GM23248 (cell line): ENCODE results near the gene ZCCHC17. TPM values are rescaled to one million over a fixed set of nuclear protein-coding genes. Genes with fewer than 3 reads are reported as not detected.
A peak's percentile ranks its signal among the peaks of the same experiment; 100 is the strongest.

Experiments used
- DNase-seq: peaks from one replicate; pipeline ENCODE4 v3.0.0-alpha.2; 2015
- H2AFZ ChIP-seq: fragments of 200-600 bp; sonication (generic); 2 replicates; pipeline ENCODE4 v1.6.1; 2016; ENCODE audit warnings: antibody characterized with exemption
- H3F3A ChIP-seq: fragments of 200-600 bp; sonication (generic); 2 replicates; pipeline ENCODE4 v1.6.1; 2016; ENCODE audit warnings: mild to moderate bottlenecking, antibody characterized with exemption, mixed run types; ENCODE audit not compliant: insufficient read depth
- H3K27ac ChIP-seq: fragments of 200-600 bp; sonication (generic); 2 replicates; pipeline ENCODE4 v1.5.1; 2016; ENCODE audit warnings: mild to moderate bottlenecking
- H3K27me3 ChIP-seq: fragments of 200-600 bp; sonication (generic); replicated peaks from 2 replicates; pipeline ENCODE4 v1.6.1; 2016; ENCODE audit warnings: mild to moderate bottlenecking; ENCODE audit not compliant: insufficient read depth
- H3K36me3 ChIP-seq: fragments of 200-600 bp; sonication (generic); 2 replicates; pipeline ENCODE4 v1.6.1; 2016; ENCODE audit warnings: low read depth, mild to moderate bottlenecking
- H3K4me1 ChIP-seq: fragments of 200-600 bp; sonication (generic); 2 replicates; pipeline ENCODE4 v1.6.1; 2016; ENCODE audit warnings: mild to moderate bottlenecking; ENCODE audit not compliant: insufficient read depth
- H3K4me2 ChIP-seq: fragments of 200-600 bp; sonication (generic); one replicate; pipeline ENCODE4 v1.6.1; 2016; ENCODE audit warnings: mild to moderate bottlenecking; ENCODE audit not compliant: unreplicated experiment
- H3K4me3 ChIP-seq: fragments of 200-600 bp; sonication (generic); 2 replicates; pipeline ENCODE4 v1.5.1; 2016; ENCODE audit warnings: mild to moderate bottlenecking
- H3K79me2 ChIP-seq: fragments of 200-600 bp; sonication (generic); 2 replicates; pipeline ENCODE4 v1.6.1; 2016; ENCODE audit warnings: mild to moderate bottlenecking; ENCODE audit not compliant: insufficient read depth
- H3K9ac ChIP-seq: fragments of 200-600 bp; sonication (generic); 2 replicates; pipeline ENCODE4 v1.6.1; 2016; ENCODE audit warnings: mild to moderate bottlenecking
- H3K9me2 ChIP-seq: fragments of 200-600 bp; sonication (generic); 2 replicates; pipeline ENCODE4 v1.6.1; 2016; ENCODE audit warnings: mixed run types, mild to moderate bottlenecking, moderate library complexity; ENCODE audit not compliant: insufficient read depth
- H3K9me3 ChIP-seq: fragments of 200-600 bp; sonication (generic); one replicate; pipeline ENCODE4 v1.6.1; 2017; ENCODE audit warnings: low read depth
- H4K20me1 ChIP-seq: fragments of 200-600 bp; sonication (generic); 2 replicates; pipeline ENCODE4 v1.6.0; 2016; ENCODE audit not compliant: insufficient read depth
- EZH2 ChIP-seq: fragments of 200-600 bp; sonication (generic); IDR thresholded peaks from 2 replicates; pipeline ENCODE4 v1.6.1; 2018; ENCODE audit warnings: antibody characterized with exemption, mild to moderate bottlenecking; ENCODE audit not compliant: insufficient read depth, poor library complexity, severe bottlenecking
- EZH2phosphoT487 ChIP-seq: fragments of 200-600 bp; sonication (generic); IDR thresholded peaks from 2 replicates; pipeline ENCODE4 v1.6.1; 2018; ENCODE audit warnings: antibody characterized with exemption, moderate library complexity, mild to moderate bottlenecking, low read depth; ENCODE audit not compliant: insufficient read depth
- WGBS, 2 experiments: methylation state at CpG; one replicate each; pipeline ENCODE4 v1.1.6; 2015 to 2017; ENCODE audit warnings: low lambda C conversion rate in 2 of 2, low coverage in 1 of 2; ENCODE audit errors: missing lambda C conversion rate in 2 of 2; 5-methylcytosine and 5-hydroxymethylcytosine counted together
- in situ Hi-C: fragments of 300-500 bp; cut with MboI; formaldehyde crosslinking; loops from 2 replicates; pipeline ENCODE4 v1.15.0; 2020
- polyA plus RNA-seq: library from polyadenylated mRNA; unstranded; fragments of >200 nt; fragmentation: Nextera tagmentation; extraction: Ambion mirVana; gene quantifications from 2 replicates; pipeline ENCODE4 v1.2.1, GENCODE V29; 2016
- total RNA-seq: library from RNA; depleted of rRNA; stranded (reverse); fragments of >200 nt; shearing (Covaris generic); gene quantifications from 2 replicates; pipeline ENCODE4 v1.2.3, GENCODE V29; 2014

Gene ZCCHC17
- total and polyA plus RNA-seq, 2 experiments from 2014 or later: 34.8 to 65.6 TPM

- Histone ChIP-seq H3K9ac (no peak overlapping the region), H4K20me1 (no peaks in the 10 kb centered on the region), H3F3A (no peaks in the 10 kb centered on the region), H3K79me2 (no peaks in the 10 kb centered on the region), H3K4me3 (no peak overlapping the region), H2AFZ (no peak overlapping the region), H3K27ac (no peak overlapping the region), H3K9me3 (no peaks in the 10 kb centered on the region), H3K4me2 (no peak overlapping the region), H3K27me3 (no peaks in the 10 kb centered on the region), H3K36me3 (no peaks in the 10 kb centered on the region), H3K4me1 (no peaks in the 10 kb centered on the region), H3K9me2 (no peaks in the 10 kb centered on the region)
- TF ChIP-seq EZH2phosphoT487 (no peak), EZH2 (no peak)
- peak; percentile 33 for DNase-seq
- in situ Hi-C loops: no loop called here
- WGBS, 2 experiments: 55 to 64% methylated on average over 6 to 10 of the region's 10 CpGs
Observed at GRCh38 chr1:31387612-31388011, 90.8 kb downstream of the ZCCHC17 start.

DNA sequence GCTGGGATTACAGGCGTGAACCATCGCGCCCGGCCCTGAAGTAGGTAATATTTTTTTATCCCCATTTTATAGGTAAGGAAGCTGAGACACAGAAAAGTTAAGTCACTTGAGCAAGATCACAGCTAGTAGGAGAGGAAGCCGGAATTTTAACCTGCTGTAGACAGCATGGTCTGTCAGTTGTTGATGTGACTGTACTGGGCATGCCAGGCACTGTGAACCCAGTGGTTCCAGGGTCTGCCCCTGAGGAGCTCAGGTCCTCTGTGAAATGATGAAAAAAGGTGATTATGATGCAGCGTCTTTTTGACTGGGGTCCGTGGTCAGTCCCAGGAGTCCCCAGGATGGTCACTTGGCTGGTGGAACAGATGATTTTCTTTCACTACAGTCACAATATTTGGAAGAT is 92.8 kb downstream of the ZCCHC17 start:
- no peaks in the 10 kb centered on the region for H3K4me1 ChIP-seq
- no peak overlapping the region for H3K27ac ChIP-seq
- H3K4me2 ChIP-seq: no peak overlapping the region
- H3K27me3 ChIP-seq: no peaks in the 10 kb centered on the region
- 93 to 97% methylated on average over 7 of the region's 7 CpGs for WGBS, 2 experiments
- H3K36me3 ChIP-seq: no peaks in the 10 kb centered on the region
- H3F3A ChIP-seq: no peaks in the 10 kb centered on the region
- no peaks in the 10 kb centered on the region for H3K9me2 ChIP-seq
- in situ Hi-C loops: no loop called here
- H2AFZ ChIP-seq: no peak overlapping the region
- no peaks in the 10 kb centered on the region for H4K20me1 ChIP-seq
- no peaks in the 10 kb centered on the region for H3K9me3 ChIP-seq
- TF ChIP-seq EZH2phosphoT487 (no peak), EZH2 (no peak)
- no peaks in the 10 kb centered on the region for H3K79me2 ChIP-seq
- H3K9ac ChIP-seq: no peak overlapping the region
- H3K4me3 ChIP-seq: no peak overlapping the region
- no peak for DNase-seq

- no peak overlapping the region for H3K9ac ChIP-seq
- no peaks in the 10 kb centered on the region for H4K20me1 ChIP-seq
- TF ChIP-seq EZH2phosphoT487 (no peak), EZH2 (no peak)
- no peaks in the 10 kb centered on the region for H3K27me3 ChIP-seq
- H3K36me3 ChIP-seq: no peaks in the 10 kb centered on the region
- H3K4me2 ChIP-seq: no peak overlapping the region
- H3K4me3 ChIP-seq: no peak overlapping the region
- DNase-seq: no peak
- H3K9me3 ChIP-seq: no peaks in the 10 kb centered on the region
- H3F3A ChIP-seq: no peaks in the 10 kb centered on the region
- no peak overlapping the region for H2AFZ ChIP-seq
- in situ Hi-C loops: no loop called here
- no peaks in the 10 kb centered on the region for H3K4me1 ChIP-seq
- H3K79me2 ChIP-seq: no peaks in the 10 kb centered on the region
- no peaks in the 10 kb centered on the region for H3K9me2 ChIP-seq
- WGBS, 2 experiments: 89 to 95% methylated on average over 7 of the region's 7 CpGs
- no peak overlapping the region for H3K27ac ChIP-seq
Observed at GRCh38 chr1:31390071-31390470, 93.2 kb downstream of the ZCCHC17 start.

DNA sequence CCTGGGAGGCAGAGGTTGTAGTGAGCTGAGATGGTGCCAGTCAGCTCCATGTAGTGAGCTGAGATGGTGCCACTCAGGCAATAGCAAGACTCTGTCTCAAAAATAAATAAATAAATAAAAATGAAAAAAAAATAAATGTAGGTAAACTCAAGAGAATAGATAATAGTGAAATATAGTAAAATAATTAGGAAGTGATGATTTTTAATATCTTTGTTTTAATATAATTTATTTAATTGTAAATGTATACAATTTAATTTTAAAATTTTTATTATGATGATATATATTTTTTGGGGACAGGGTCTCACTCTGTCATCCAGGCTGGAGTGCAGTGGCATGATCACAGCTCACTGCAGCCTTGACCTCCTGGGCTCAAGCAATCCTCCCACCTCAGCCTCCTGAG is 96.6 kb downstream of the ZCCHC17 start:
- no peak for TF ChIP-seq EZH2phosphoT487
- TF ChIP-seq EZH2: no peak
- no peak for DNase-seq
- H3K27ac ChIP-seq: no peak overlapping the region
- no peaks in the 10 kb centered on the region for H3K79me2 ChIP-seq
- H3K4me2 ChIP-seq: no peak overlapping the region
- no peaks in the 10 kb centered on the region for H3K9me2 ChIP-seq
- in situ Hi-C loops: no loop called here
- peaks cover 22% of the 10 kb centered on the region for H3K4me1 ChIP-seq
- no peak overlapping the region for H2AFZ ChIP-seq
- no peaks in the 10 kb centered on the region for H3K27me3 ChIP-seq
- no peaks in the 10 kb centered on the region for H3K36me3 ChIP-seq
- H3K9me3 ChIP-seq: no peaks in the 10 kb centered on the region
- H4K20me1 ChIP-seq: no peaks in the 10 kb centered on the region
- no peak overlapping the region for H3K9ac ChIP-seq
- no peak overlapping the region for H3K4me3 ChIP-seq
- peaks cover 24% of the 10 kb centered on the region for H3F3A ChIP-seq

GRCh38 chr1:31394584-31395193 is 97.9 kb downstream of the ZCCHC17 start:
- H3F3A ChIP-seq: peaks cover 31% of the 10 kb centered on the region
- H3K36me3 ChIP-seq: no peaks in the 10 kb centered on the region
- no peaks in the 10 kb centered on the region for H3K9me3 ChIP-seq
- H3K4me3 ChIP-seq: peak overlapping the region; percentile 30
- peak overlapping the region; percentile 73 for H2AFZ ChIP-seq
- H3K27me3 ChIP-seq: no peaks in the 10 kb centered on the region
- no peaks in the 10 kb centered on the region for H4K20me1 ChIP-seq
- peak overlapping the region; percentile 44 for H3K4me2 ChIP-seq
- in situ Hi-C loops: no loop called here
- peaks cover 29% of the 10 kb centered on the region for H3K4me1 ChIP-seq
- DNase-seq: peak; percentile 92
- H3K79me2 ChIP-seq: no peaks in the 10 kb centered on the region
- H3K9ac ChIP-seq: no peak overlapping the region
- WGBS, 2 experiments: 5 to 6% methylated on average over 36 of the region's 36 CpGs
- no peak overlapping the region for H3K27ac ChIP-seq
- H3K9me2 ChIP-seq: no peaks in the 10 kb centered on the region
- TF ChIP-seq EZH2 (no peak), EZH2phosphoT487 (no peak)
